Endodermal cell (in vitro differentiated cells): ENCODE data around the gene PSMD5. TPM values are rescaled to one million over a fixed set of nuclear protein-coding genes. Genes with fewer than 3 reads are reported as not detected.

ENCODE experiments used
- DNase-seq: peaks from one replicate; pipeline ENCODE4 v3.0.0-alpha.2; 2017
- H3K27ac ChIP-seq: 2 replicates; pipeline ENCODE4 v1.5.1; 2013; ENCODE audit warnings: mild to moderate bottlenecking, low read depth, low read length, moderate library complexity
- H3K27me3 ChIP-seq: 2 replicates; pipeline ENCODE4 v1.6.1; 2013; ENCODE audit warnings: mild to moderate bottlenecking, low read length, moderate library complexity; ENCODE audit not compliant: insufficient read depth, control insufficient read depth, poor library complexity, severe bottlenecking
- H3K36me3 ChIP-seq: 2 replicates; pipeline ENCODE4 v1.7.0; 2013; ENCODE audit warnings: mild to moderate bottlenecking, low read length, moderate library complexity; ENCODE audit not compliant: control insufficient read depth, insufficient read depth
- H3K4me1 ChIP-seq: one replicate; pipeline ENCODE4 v1.7.0; 2013; ENCODE audit warnings: low read length; ENCODE audit not compliant: control insufficient read depth, insufficient read depth
- H3K4me3 ChIP-seq: 2 replicates; pipeline ENCODE4 v1.5.1; 2013; ENCODE audit warnings: mild to moderate bottlenecking, low read length, moderate library complexity
- H3K9ac ChIP-seq: 2 replicates; pipeline ENCODE4 v1.6.1; 2013; ENCODE audit warnings: mild to moderate bottlenecking, low read length, moderate library complexity; ENCODE audit not compliant: poor library complexity, severe bottlenecking; ENCODE audit errors: extremely low read depth
- H3K9me3 ChIP-seq: 2 replicates; pipeline ENCODE4 v1.6.1; 2013; ENCODE audit warnings: mild to moderate bottlenecking, low read length, moderate library complexity; ENCODE audit not compliant: control insufficient read depth
- H3K27ac Mint-ChIP-seq: 2 replicates; pipeline ENCODE4 v1.8.0; 2020; ENCODE audit warnings: mixed read lengths
- H3K27me3 Mint-ChIP-seq: 2 replicates; pipeline ENCODE4 v1.8.0; 2021; ENCODE audit warnings: mild to moderate bottlenecking, mixed read lengths; ENCODE audit not compliant: insufficient read depth
- H3K36me3 Mint-ChIP-seq: 2 replicates; pipeline ENCODE4 v1.8.0; 2020; ENCODE audit warnings: low read depth, mixed read lengths
- H3K4me1 Mint-ChIP-seq: 2 replicates; pipeline ENCODE4 v1.8.0; 2020; ENCODE audit warnings: mixed read lengths
- H3K4me3 Mint-ChIP-seq: 2 replicates; pipeline ENCODE4 v1.8.0; 2020; ENCODE audit warnings: mild to moderate bottlenecking, moderate library complexity, mixed read lengths
- H3K9me3 Mint-ChIP-seq: 2 replicates; pipeline ENCODE4 v1.8.0; 2020; ENCODE audit warnings: mild to moderate bottlenecking, mixed read lengths
- CTCF ChIP-seq: fragments of 200-600 bp; sonication (generic); conservative IDR thresholded peaks from 2 replicates; pipeline ENCODE4 v1.5.0; 2021; ENCODE audit warnings: antibody characterized with exemption, mild to moderate bottlenecking
- WGBS, 2 experiments: methylation state at CpG; one replicate each; pipeline versions ENCODE4 v1.1.5 to v1.1.7; 2013; ENCODE audit warnings: missing lambda C conversion rate in 2 of 2, mixed read lengths in 1 of 2; ENCODE audit not compliant: insufficient coverage in 1 of 2, insufficient read length in 1 of 2; 5-methylcytosine and 5-hydroxymethylcytosine counted together
- total RNA-seq, 2 donors: library from RNA; stranded (reverse); fragmentation: NEBNext Ultra II Directional in 1 of 2; extraction: Animal tissue kit (Norgen Biotek cat#: 25700) in 1 of 2; gene quantifications; 2 replicates in 1 of 2; 3 replicates in 1 of 2; pipeline ENCODE4 v1.2.1, GENCODE V29; 2021

Gene PSMD5
- total RNA-seq, 2 donors from 2014 or later = 21.8 to 52.7 TPM

DNA sequence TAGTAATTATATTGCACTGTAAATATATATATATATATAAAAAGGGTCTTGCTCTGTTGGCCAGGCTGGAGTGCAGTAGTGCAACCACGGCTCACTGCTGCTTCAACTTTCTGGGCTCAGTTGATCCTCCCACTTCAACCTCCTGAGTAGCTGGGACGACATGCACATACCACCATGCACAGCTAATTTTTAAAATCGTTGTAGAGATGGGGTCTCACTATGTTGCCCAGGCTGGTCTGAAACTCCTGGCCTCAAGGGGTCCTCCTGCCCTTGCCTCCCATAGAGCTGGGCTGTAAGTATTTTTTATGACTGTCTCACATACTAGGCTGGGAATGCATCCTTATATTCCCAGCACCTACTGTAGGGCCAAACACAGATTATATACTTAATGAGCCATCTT lies 11.9 kb downstream of the PSMD5 start:
- Histone ChIP-seq H3K9me3 (no peaks in the 10 kb centered on the region), H3K9ac (no peak overlapping the region), H3K36me3 (peaks cover 72% of the 10 kb centered on the region), H3K4me1 (no peaks in the 10 kb centered on the region), H3K27me3 (no peaks in the 10 kb centered on the region), H3K27ac (no peak overlapping the region), H3K4me3 (no peak overlapping the region)
- Mint-ChIP-seq H3K36me3 (peaks cover 62% of the 10 kb centered on the region), H3K9me3 (no peaks in the 10 kb centered on the region), H3K27me3 (no peaks in the 10 kb centered on the region), H3K4me3 (no peak overlapping the region), H3K27ac (no peak overlapping the region), H3K4me1 (peaks cover 6% of the 10 kb centered on the region)
- no peak for TF ChIP-seq CTCF
- no peak for DNase-seq
- WGBS, 2 experiments = 88 to 96% methylated on average over 3 of the region's 3 CpGs

GRCh38 chr9:120830151-120830550 lies 12.6 kb downstream of the PSMD5 start:
- peaks cover 72% of the 10 kb centered on the region for H3K36me3 ChIP-seq
- H3K27me3 ChIP-seq = no peaks in the 10 kb centered on the region
- Mint-ChIP-seq H3K27ac (no peak overlapping the region), H3K9me3 (no peaks in the 10 kb centered on the region), H3K27me3 (no peaks in the 10 kb centered on the region), H3K4me3 (no peak overlapping the region), H3K4me1 (peaks cover 6% of the 10 kb centered on the region), H3K36me3 (peaks cover 62% of the 10 kb centered on the region)
- no peaks in the 10 kb centered on the region for H3K9me3 ChIP-seq
- DNase-seq = no peak
- whole genome bisulfite sequencing, 2 experiments = 92 to 93% methylated on average over 3 of the region's 3 CpGs
- H3K4me1 ChIP-seq = no peaks in the 10 kb centered on the region
- no peak overlapping the region for H3K27ac ChIP-seq
- H3K9ac ChIP-seq = no peak overlapping the region
- H3K4me3 ChIP-seq = no peak overlapping the region
- TF ChIP-seq CTCF = no peak

GRCh38 chr9:120829650-120830049 lies 13.1 kb downstream of the PSMD5 start:
- peaks cover 72% of the 10 kb centered on the region for H3K36me3 ChIP-seq

More at GRCh38 chr9:120829650-120830049, 13.1 kb downstream of the PSMD5 start:
- H3K27me3 Mint-ChIP-seq = no peaks in the 10 kb centered on the region
- Histone ChIP-seq H3K27ac (no peak overlapping the region), H3K27me3 (no peaks in the 10 kb centered on the region), H3K4me3 (no peak overlapping the region), H3K9me3 (no peaks in the 10 kb centered on the region), H3K4me1 (no peaks in the 10 kb centered on the region), H3K9ac (no peak overlapping the region)
- no peak overlapping the region for H3K4me3 Mint-ChIP-seq
- DNase-seq = no peak
- peaks cover 64% of the 10 kb centered on the region for H3K36me3 Mint-ChIP-seq
- no peaks in the 10 kb centered on the region for H3K9me3 Mint-ChIP-seq
- whole genome bisulfite sequencing, 2 experiments = 57 to 96% methylated on average over 1 of the region's 1 CpG
- no peak overlapping the region for H3K27ac Mint-ChIP-seq
- no peak for TF ChIP-seq CTCF
- peaks cover 6% of the 10 kb centered on the region for H3K4me1 Mint-ChIP-seq
